Muscle layer of colon (tissue), 2 donors: ENCODE measurements around the gene CNKSR3.
"Not testable (repeated sequence)": the region's sequence is repeated elsewhere in the genome, so short reads cannot be mapped to it uniquely, and the experiment has no call there.

ENCODE experiments used
- H3K27ac ChIP-seq: one replicate; pipeline ENCODE4 v1.7.0; 2013; ENCODE audit warnings: low read depth, mild to moderate bottlenecking, low read length, moderate library complexity
- H3K27me3 ChIP-seq, 2 donors: one replicate each; pipeline ENCODE4 v1.7.0; 2013; ENCODE audit warnings: low read length in 2 of 2, mild to moderate bottlenecking in 2 of 2; ENCODE audit not compliant: insufficient read depth in 2 of 2, control insufficient read depth in 1 of 2
- H3K36me3 ChIP-seq: one replicate; pipeline ENCODE4 v1.7.0; 2013; ENCODE audit warnings: mild to moderate bottlenecking, low read length; ENCODE audit not compliant: insufficient read depth
- H3K4me1 ChIP-seq: one replicate; pipeline ENCODE4 v1.7.0; 2013; ENCODE audit warnings: mild to moderate bottlenecking, low read length; ENCODE audit not compliant: insufficient read depth
- H3K4me3 ChIP-seq, 2 donors: one replicate each; pipeline ENCODE4 v1.7.0; 2013; ENCODE audit warnings: low read length in 2 of 2, low read depth in 1 of 2, mild to moderate bottlenecking in 1 of 2, moderate library complexity in 1 of 2
- H3K9ac ChIP-seq: one replicate; pipeline ENCODE4 v1.7.0; 2013; ENCODE audit warnings: low read length
- H3K9me3 ChIP-seq: one replicate; pipeline ENCODE4 v1.7.0; 2013; ENCODE audit warnings: mild to moderate bottlenecking, low read length
- donor health status: abdominal sarcoma.
- donor health status: Adenocarcinoma of cecum.

The CNKSR3 gene

DNA sequence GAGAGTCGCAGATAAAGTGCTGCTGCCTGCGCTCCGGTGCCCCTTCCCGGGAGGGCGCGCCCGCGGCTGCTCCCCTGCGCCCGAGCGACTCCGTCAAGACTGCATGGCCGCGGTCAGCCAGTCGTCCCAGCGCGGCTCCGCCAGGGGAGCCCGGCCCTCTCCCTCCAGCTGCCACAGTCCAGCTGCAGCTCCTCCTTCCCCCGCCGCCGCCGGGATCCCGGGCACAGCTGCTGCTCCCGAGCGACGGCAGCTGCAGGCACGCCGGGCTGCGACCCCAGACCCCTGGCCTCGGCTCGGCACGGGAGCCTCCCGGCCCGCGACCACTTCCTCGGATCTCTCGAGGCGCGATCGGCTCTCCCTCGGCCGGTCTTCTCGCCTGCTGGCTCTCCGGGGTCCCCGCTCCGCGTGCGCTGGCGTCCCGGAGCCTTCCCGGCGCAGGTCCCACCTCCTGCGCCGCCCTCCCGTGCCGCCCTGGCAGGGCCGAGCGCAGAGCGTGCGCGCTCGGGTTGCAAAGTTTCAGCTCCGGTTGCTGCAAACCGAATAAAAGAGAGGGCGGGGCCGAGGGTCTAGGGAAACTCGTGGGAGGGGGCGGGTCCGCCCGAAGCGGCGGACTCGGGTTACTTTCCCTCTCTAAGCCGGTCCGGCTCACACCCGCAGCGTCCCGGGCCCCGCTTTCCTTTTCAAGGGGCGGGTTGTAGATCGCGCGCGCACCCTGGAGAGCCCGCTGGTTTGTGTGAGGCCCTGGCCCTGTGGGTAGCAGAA lies at the start of gene CNKSR3:
Gene CNKSR3 (minus strand): TSS at position 542 of the 762 bp plus-strand sequence. CDS start 571 bp downstream, outside the sequence.
- Histone ChIP-seq H3K4me1 (peaks cover 32% of the 10 kb centered on the region), H3K27me3 (no peaks in the 10 kb centered on the region), H3K4me3 (peak within 1 kb of the TSS; percentile 67 to 84), H3K9me3 (no peaks in the 10 kb centered on the region), H3K9ac (peak within 1 kb of the TSS; percentile 91), H3K27ac (peak within 1 kb of the TSS; percentile 92), H3K36me3 (peaks cover 5% of the 10 kb centered on the region)

DNA sequence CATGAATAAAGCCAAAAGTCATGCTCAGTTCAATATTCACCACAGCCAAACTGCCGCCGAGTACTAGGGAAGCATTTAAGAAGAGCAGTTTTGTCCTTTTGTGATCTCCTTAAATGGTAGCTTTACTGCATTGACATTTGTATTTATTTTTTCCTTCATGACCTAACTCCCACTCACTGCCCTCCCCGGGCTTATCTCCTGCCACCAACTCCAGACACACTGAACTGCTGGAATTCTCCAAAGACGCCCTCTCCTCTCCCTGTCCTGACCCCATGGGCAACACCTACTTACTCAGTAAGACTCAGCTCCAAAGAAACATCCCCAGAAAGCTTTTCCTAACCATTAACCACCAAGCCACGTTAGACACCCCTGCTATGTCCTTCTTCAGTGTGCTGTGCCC lies 48.5 kb upstream of the CNKSR3 start:
- no peak overlapping the region for H3K27ac ChIP-seq
- no peaks in the 10 kb centered on the region for H3K9me3 ChIP-seq
- H3K36me3 ChIP-seq: no peaks in the 10 kb centered on the region
- peaks cover 8% of the 10 kb centered on the region for H3K4me1 ChIP-seq
- H3K9ac ChIP-seq: no peak overlapping the region
- no peaks in the 10 kb centered on the region for H3K27me3 ChIP-seq
- no peak overlapping the region for H3K4me3 ChIP-seq

DNA sequence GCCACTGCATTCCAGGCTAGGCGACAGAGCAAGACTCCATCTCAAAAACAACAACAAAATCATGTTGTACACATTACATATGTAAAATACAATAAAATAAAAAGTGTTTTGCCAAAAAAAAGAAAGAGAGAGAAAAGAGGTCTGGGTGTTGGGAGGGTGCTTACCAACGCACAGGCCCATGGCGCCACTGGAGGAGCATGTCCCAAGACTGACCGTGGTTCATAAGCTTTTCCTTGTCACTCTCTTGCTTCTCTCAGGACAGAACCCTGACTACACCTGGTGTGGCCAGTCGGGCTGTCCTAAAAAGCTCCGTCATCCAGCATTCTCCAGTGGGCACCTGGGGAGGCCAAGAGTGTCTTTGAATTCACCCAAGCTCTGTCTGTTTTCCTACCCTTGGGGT lies 48.0 kb upstream of the CNKSR3 start:
- H3K27ac ChIP-seq: no peak overlapping the region
- no peaks in the 10 kb centered on the region for H3K9me3 ChIP-seq
- peaks cover 8% of the 10 kb centered on the region for H3K4me1 ChIP-seq
- H3K9ac ChIP-seq: no peak overlapping the region
- no peaks in the 10 kb centered on the region for H3K36me3 ChIP-seq
- no peaks in the 10 kb centered on the region for H3K27me3 ChIP-seq
- H3K4me3 ChIP-seq: no peak overlapping the region

DNA sequence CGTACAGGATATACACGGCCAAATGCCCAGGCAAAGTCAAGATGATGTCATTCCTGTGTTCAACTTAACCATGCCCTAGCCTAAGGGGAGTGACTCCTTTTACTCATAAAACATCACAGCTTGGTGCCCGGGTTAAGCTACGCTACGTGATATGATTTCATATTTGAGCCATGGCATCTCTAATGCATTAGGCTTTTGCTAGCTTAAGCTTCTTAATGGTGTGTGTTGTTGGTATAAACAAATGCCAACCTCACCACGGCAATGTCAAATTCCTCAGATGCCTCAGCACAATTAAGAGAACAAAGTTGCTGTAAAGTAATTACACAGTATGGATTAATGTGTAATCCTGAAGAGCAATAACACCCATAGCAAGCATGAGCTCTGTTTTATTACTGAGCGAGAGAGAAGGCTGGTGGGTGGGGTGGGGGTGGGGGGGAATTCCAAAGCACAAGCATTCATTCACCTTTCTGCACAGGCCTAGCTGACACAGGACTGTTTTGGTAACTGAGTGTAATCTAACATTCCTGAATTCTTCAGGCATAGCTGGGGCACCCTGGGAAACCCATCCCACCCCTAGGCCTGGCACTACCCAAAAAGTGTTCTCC lies 44.7 kb upstream of the CNKSR3 start:
- H3K27ac ChIP-seq: no peak overlapping the region
- H3K36me3 ChIP-seq: no peaks in the 10 kb centered on the region
- H3K4me1 ChIP-seq: peaks cover 8% of the 10 kb centered on the region
- no peaks in the 10 kb centered on the region for H3K27me3 ChIP-seq
- no peak overlapping the region for H3K9ac ChIP-seq
- no peaks in the 10 kb centered on the region for H3K9me3 ChIP-seq
- no peak overlapping the region for H3K4me3 ChIP-seq

DNA sequence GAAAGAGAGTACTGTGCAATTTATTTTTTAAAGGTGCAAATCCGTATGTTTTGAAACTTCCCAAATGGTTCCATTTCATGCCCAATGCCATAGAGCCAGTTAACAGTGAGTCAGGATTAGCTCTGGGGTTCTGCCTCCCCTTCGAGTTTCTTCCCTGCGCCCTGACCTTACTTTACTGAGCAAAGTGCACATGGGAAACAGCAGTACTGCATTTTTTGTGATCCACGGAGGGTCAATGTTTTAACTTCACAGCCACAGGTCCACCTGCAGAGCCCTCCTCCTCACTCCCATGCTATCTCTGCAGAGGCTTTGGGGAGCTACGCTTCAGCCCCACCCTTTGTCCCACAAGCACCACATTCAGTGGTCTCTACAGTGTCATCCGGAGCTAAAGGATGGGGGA lies 44.0 kb upstream of the CNKSR3 start:
- H3K9ac ChIP-seq: no peak overlapping the region
- H3K4me3 ChIP-seq: no peak overlapping the region
- no peak overlapping the region for H3K27ac ChIP-seq

DNA sequence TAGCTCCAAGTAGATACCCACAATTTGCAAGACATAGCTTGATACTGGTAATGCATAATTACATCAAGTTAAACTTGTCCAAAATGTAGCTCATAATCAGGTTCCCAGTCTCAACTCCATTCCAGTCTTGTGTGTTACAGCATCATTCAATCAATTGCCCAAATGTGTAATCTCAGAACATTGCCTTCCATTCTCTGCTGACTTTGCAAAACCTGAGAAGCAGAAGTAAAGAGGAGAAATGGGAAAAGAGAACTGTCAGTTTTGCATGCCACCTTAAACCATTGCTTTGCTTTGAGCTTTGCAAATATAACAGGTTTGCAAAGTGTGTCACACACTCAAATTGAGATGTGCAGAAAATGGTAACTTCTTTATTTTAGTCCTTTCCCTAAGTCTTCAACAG lies 40.3 kb upstream of the CNKSR3 start:
- H3K36me3 ChIP-seq: no peaks in the 10 kb centered on the region

More for the DNA sequence above, 44.0 kb upstream of the CNKSR3 start:
- no peaks in the 10 kb centered on the region for H3K36me3 ChIP-seq
- H3K4me1 ChIP-seq: peaks cover 8% of the 10 kb centered on the region
- H3K27me3 ChIP-seq: no peaks in the 10 kb centered on the region
- no peaks in the 10 kb centered on the region for H3K9me3 ChIP-seq

GRCh38 chr6:154549179-154549578 lies 38.7 kb upstream of the CNKSR3 start:
- H3K27ac ChIP-seq: no peak overlapping the region
- no peaks in the 10 kb centered on the region for H3K36me3 ChIP-seq
- no peaks in the 10 kb centered on the region for H3K9me3 ChIP-seq
- H3K4me3 ChIP-seq: no peak overlapping the region
- H3K9ac ChIP-seq: no peak overlapping the region
- H3K4me1 ChIP-seq: peaks cover 9% of the 10 kb centered on the region
- H3K27me3 ChIP-seq: no peaks in the 10 kb centered on the region

More for the DNA sequence above, 40.3 kb upstream of the CNKSR3 start:
- H3K27ac ChIP-seq: no peak overlapping the region
- no peak overlapping the region for H3K9ac ChIP-seq
- no peaks in the 10 kb centered on the region for H3K27me3 ChIP-seq
- H3K4me1 ChIP-seq: peaks cover 17% of the 10 kb centered on the region
- no peaks in the 10 kb centered on the region for H3K9me3 ChIP-seq
- H3K4me3 ChIP-seq: no peak overlapping the region

DNA sequence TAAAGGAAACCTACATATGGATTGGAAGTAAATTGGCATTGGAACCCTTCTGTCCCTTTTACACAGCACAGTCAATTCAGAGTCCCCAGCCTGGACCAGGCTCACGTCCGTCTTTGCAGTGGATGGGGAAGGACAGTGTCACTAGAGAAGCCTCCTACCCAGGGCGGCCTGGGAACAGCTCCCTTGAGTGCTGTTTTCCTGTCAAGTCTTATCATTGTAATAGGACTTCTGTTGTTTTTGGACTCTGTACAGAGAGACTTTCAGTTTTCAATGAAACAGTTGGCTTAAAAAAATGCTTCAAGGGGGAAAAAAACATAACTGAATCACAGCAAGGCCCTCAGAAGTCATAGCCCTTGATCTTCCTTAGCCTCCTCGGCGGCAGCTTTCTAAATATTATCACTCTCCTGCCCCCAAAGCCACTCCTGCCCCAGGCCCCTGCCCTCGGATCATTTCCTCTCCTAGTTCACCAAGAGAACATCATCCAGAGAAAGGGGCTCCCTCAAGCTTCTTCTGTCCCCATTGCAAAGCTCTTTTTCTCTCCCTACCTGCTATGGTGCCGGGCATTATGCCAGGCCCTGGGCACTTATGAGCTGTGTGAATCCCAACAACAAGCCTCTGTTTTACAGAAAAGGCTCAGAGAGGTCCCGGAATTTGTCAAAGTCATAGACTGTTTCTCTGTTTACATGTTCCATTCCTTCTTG lies 37.8 kb upstream of the CNKSR3 start:
- Histone ChIP-seq H3K9me3 (no peaks in the 10 kb centered on the region), H3K9ac (no peak overlapping the region), H3K4me1 (peaks cover 9% of the 10 kb centered on the region), H3K27me3 (no peaks in the 10 kb centered on the region), H3K4me3 (no peak overlapping the region), H3K27ac (no peak overlapping the region), H3K36me3 (no peaks in the 10 kb centered on the region)

GRCh38 chr6:154543628-154544027 lies 33.1 kb upstream of the CNKSR3 start:
- no peaks in the 10 kb centered on the region for H3K36me3 ChIP-seq
- no peak overlapping the region for H3K27ac ChIP-seq
- H3K4me3 ChIP-seq: no peak overlapping the region
- H3K9ac ChIP-seq: no peak overlapping the region
- H3K4me1 ChIP-seq: peaks cover 9% of the 10 kb centered on the region
- no peaks in the 10 kb centered on the region for H3K27me3 ChIP-seq
- H3K9me3 ChIP-seq: no peaks in the 10 kb centered on the region

- Histone ChIP-seq H3K27me3 (no peaks in the 10 kb centered on the region), H3K4me1 (peaks cover 7% of the 10 kb centered on the region), H3K27ac (no peak overlapping the region), H3K4me3 (no peak overlapping the region), H3K9me3 (no peaks in the 10 kb centered on the region), H3K36me3 (no peaks in the 10 kb centered on the region), H3K9ac (no peak overlapping the region)
Observed at GRCh38 chr6:154542747-154543146, 32.3 kb upstream of the CNKSR3 start.

- not testable (repeated sequence) for H3K9ac ChIP-seq, H3K9me3 ChIP-seq, H3K27me3 ChIP-seq, H3K4me3 ChIP-seq, H3K36me3 ChIP-seq, H3K27ac ChIP-seq
- H3K4me1 ChIP-seq: peaks cover 12% of the 10 kb centered on the region
Observed at GRCh38 chr6:154541837-154542236, 31.4 kb upstream of the CNKSR3 start.
